Rectal smooth muscle tissue (tissue), 1 donor: ENCODE data around the gene RPRML.
"Not testable (repeated sequence)": the region's sequence is repeated elsewhere in the genome, so short reads cannot be mapped to it uniquely, and the experiment has no call there.

Experiments
- H3K27ac ChIP-seq: one replicate; pipeline ENCODE4 v1.7.0; 2013; ENCODE audit warnings: low read depth, low read length, inconsistent platforms
- H3K27me3 ChIP-seq: one replicate; pipeline ENCODE4 v1.7.0; 2013; ENCODE audit warnings: low read length; ENCODE audit not compliant: control insufficient read depth, insufficient read depth
- H3K36me3 ChIP-seq: one replicate; pipeline ENCODE4 v1.7.0; 2013; ENCODE audit warnings: low read length; ENCODE audit not compliant: control insufficient read depth, insufficient read depth
- H3K4me1 ChIP-seq: one replicate; pipeline ENCODE4 v1.7.0; 2013; ENCODE audit warnings: low read length; ENCODE audit not compliant: control insufficient read depth, insufficient read depth
- H3K4me3 ChIP-seq: one replicate; pipeline ENCODE4 v1.7.0; 2013; ENCODE audit warnings: low read length
- H3K9ac ChIP-seq: one replicate; pipeline ENCODE4 v1.7.0; 2013; ENCODE audit warnings: low read length

RPRML gene

GRCh38 chr17:46971647-46972300 lies 7.3 kb downstream of the RPRML start:
- H3K9ac ChIP-seq: no peak overlapping the region

GRCh38 chr17:46968896-46969295 lies 10.2 kb downstream of the RPRML start:
- Histone ChIP-seq H3K36me3 (no peaks in the 10 kb centered on the region), H3K4me3 (no peak overlapping the region), H3K27me3 (no peaks in the 10 kb centered on the region), H3K9ac (no peak overlapping the region), H3K4me1 (no peaks in the 10 kb centered on the region), H3K27ac (no peak overlapping the region)

More at GRCh38 chr17:46971647-46972300, 7.3 kb downstream of the RPRML start:
- H3K4me1 ChIP-seq: no peaks in the 10 kb centered on the region
- H3K36me3 ChIP-seq: no peaks in the 10 kb centered on the region
- H3K27ac ChIP-seq: no peak overlapping the region
- no peaks in the 10 kb centered on the region for H3K27me3 ChIP-seq
- H3K4me3 ChIP-seq: no peak overlapping the region

- H3K4me1 ChIP-seq: no peaks in the 10 kb centered on the region
- H3K4me3 ChIP-seq: no peak overlapping the region
- no peaks in the 10 kb centered on the region for H3K27me3 ChIP-seq
- no peaks in the 10 kb centered on the region for H3K36me3 ChIP-seq
- no peak overlapping the region for H3K9ac ChIP-seq
- H3K27ac ChIP-seq: no peak overlapping the region
These were observed 10.7 kb downstream of the RPRML start for GRCh38 chr17:46968224-46968834.

GRCh38 chr17:46964315-46965265 lies 14.5 kb downstream of the RPRML start:
- Histone ChIP-seq H3K4me1 (no peaks in the 10 kb centered on the region), H3K9ac (no peak overlapping the region), H3K36me3 (no peaks in the 10 kb centered on the region), H3K27me3 (no peaks in the 10 kb centered on the region), H3K4me3 (no peak overlapping the region), H3K27ac (no peak overlapping the region)

GRCh38 chr17:46963571-46963970 lies 15.5 kb downstream of the RPRML start:
- Histone ChIP-seq H3K9ac (no peak overlapping the region), H3K4me1 (no peaks in the 10 kb centered on the region), H3K27me3 (no peaks in the 10 kb centered on the region), H3K36me3 (no peaks in the 10 kb centered on the region), H3K27ac (no peak overlapping the region), H3K4me3 (no peak overlapping the region)

- Histone ChIP-seq H3K4me1 (no peaks in the 10 kb centered on the region), H3K4me3 (no peak overlapping the region), H3K36me3 (no peaks in the 10 kb centered on the region), H3K27me3 (no peaks in the 10 kb centered on the region), H3K27ac (no peak overlapping the region), H3K9ac (no peak overlapping the region)
These were observed 16.7 kb downstream of the RPRML start for GRCh38 chr17:46962374-46962790.

GRCh38 chr17:46960152-46960551 lies 18.9 kb downstream of the RPRML start:
- no peak overlapping the region for H3K27ac ChIP-seq
- no peak overlapping the region for H3K9ac ChIP-seq
- H3K4me1 ChIP-seq: no peaks in the 10 kb centered on the region
- H3K27me3 ChIP-seq: no peaks in the 10 kb centered on the region
- H3K4me3 ChIP-seq: no peak overlapping the region
- no peaks in the 10 kb centered on the region for H3K36me3 ChIP-seq

- Histone ChIP-seq H3K9ac (no peak overlapping the region), H3K27me3 (no peaks in the 10 kb centered on the region), H3K4me3 (no peak overlapping the region), H3K4me1 (no peaks in the 10 kb centered on the region), H3K36me3 (no peaks in the 10 kb centered on the region), H3K27ac (no peak overlapping the region)
These were observed 20.9 kb downstream of the RPRML start for GRCh38 chr17:46958041-46958591.

- not testable (repeated sequence) for H3K4me1 ChIP-seq, H3K27ac ChIP-seq, H3K9ac ChIP-seq, H3K4me3 ChIP-seq, H3K27me3 ChIP-seq, H3K36me3 ChIP-seq
These were observed 25.9 kb downstream of the RPRML start for GRCh38 chr17:46953191-46953590.

GRCh38 chr17:46952115-46952514 lies 26.9 kb downstream of the RPRML start:
- Histone ChIP-seq H3K9ac (no peak overlapping the region), H3K27ac (no peak overlapping the region), H3K27me3 (no peaks in the 10 kb centered on the region), H3K36me3 (no peaks in the 10 kb centered on the region), H3K4me1 (no peaks in the 10 kb centered on the region), H3K4me3 (no peak overlapping the region)

GRCh38 chr17:46951706-46952105 lies 27.3 kb downstream of the RPRML start:
- no peak overlapping the region for H3K27ac ChIP-seq
- no peaks in the 10 kb centered on the region for H3K4me1 ChIP-seq
- no peaks in the 10 kb centered on the region for H3K36me3 ChIP-seq
- H3K4me3 ChIP-seq: no peak overlapping the region
- H3K27me3 ChIP-seq: no peaks in the 10 kb centered on the region
- no peak overlapping the region for H3K9ac ChIP-seq

GRCh38 chr17:46950997-46951621 lies 27.9 kb downstream of the RPRML start:
- Histone ChIP-seq H3K27me3 (no peaks in the 10 kb centered on the region), H3K4me3 (no peak overlapping the region), H3K36me3 (no peaks in the 10 kb centered on the region), H3K9ac (no peak overlapping the region), H3K4me1 (no peaks in the 10 kb centered on the region), H3K27ac (no peak overlapping the region)
